ENCODE data around the gene SBF1.

- TF ChIP-seq CTCF (conservative IDR thresholded peaks at IDR 0.05) (no peak), ZFX (IDR thresholded peaks at IDR 0.05) (no peak)
Measured at GRCh38 chr22:50506611-50507420, 32.0 kb upstream of the SBF1 start.

Data from C4-2B (cell line).